ENCODE results near the gene CRYBA2.

DNA sequence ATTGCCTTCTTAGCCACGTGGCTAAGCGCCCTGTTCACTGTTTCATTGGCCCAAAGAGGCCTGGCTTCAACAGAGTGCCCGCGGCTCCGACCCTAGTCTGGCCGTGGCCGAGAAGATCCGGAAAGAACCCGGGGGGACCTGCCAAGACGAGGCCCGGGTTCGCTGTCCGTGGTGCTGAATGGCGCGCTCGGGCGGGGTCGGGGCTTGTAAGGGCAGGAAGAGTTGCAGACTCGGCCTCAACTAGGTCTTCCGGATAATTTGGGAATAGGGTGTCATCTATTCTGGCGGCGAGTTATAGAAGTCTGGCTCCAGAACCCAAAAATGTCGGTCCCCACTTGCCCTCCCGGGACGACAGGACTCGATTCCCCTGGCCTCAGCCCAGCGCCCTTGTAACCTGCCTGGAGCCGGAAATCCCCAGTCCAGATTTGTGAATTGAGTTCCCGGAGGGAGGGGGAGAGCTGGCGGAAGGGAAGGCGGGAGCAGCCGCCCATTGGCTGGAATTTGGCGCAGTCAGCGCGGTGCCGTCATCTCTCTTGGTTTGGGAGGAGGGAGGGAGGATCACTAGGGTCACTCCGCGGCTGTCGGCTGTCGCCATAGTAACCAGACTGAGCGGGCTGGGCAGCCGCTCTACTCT lies 30.2 kb downstream of the CRYBA2 start:
- TF ChIP-seq, protein P1, sequence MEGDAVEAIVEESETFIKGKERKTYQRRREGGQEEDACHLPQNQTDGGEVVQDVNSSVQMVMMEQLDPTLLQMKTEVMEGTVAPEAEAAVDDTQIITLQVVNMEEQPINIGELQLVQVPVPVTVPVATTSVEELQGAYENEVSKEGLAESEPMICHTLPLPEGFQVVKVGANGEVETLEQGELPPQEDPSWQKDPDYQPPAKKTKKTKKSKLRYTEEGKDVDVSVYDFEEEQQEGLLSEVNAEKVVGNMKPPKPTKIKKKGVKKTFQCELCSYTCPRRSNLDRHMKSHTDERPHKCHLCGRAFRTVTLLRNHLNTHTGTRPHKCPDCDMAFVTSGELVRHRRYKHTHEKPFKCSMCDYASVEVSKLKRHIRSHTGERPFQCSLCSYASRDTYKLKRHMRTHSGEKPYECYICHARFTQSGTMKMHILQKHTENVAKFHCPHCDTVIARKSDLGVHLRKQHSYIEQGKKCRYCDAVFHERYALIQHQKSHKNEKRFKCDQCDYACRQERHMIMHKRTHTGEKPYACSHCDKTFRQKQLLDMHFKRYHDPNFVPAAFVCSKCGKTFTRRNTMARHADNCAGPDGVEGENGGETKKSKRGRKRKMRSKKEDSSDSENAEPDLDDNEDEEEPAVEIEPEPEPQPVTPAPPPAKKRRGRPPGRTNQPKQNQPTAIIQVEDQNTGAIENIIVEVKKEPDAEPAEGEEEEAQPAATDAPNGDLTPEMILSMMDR (conservative IDR thresholded peaks at IDR 0.05 in 1 of 2, IDR thresholded peaks at IDR 0.05 in 1 of 2; ENCODE audit: extremely low read depth in 1 of 2, insufficient read depth in 1 of 2, low read depth in 1 of 2, low read length in 2 of 2) = no peak
- TF ChIP-seq EZH2 (IDR thresholded peaks at IDR 0.05; ENCODE audit: borderline replicate concordance, low read length) = no peak

All from mammary epithelial cell (primary cell).